ENCODE results near the gene ZNF567. TPM values are rescaled to one million over a fixed set of nuclear protein-coding genes. Genes with fewer than 3 reads are reported as not detected.
"Not testable (repeated sequence)": the region's sequence is repeated elsewhere in the genome, so short reads cannot be mapped to it uniquely, and the experiment has no call there.

ZNF567 gene
- total RNA-seq, 2 donors from 2014 or later: 3.8 to 5.4 TPM

DNA sequence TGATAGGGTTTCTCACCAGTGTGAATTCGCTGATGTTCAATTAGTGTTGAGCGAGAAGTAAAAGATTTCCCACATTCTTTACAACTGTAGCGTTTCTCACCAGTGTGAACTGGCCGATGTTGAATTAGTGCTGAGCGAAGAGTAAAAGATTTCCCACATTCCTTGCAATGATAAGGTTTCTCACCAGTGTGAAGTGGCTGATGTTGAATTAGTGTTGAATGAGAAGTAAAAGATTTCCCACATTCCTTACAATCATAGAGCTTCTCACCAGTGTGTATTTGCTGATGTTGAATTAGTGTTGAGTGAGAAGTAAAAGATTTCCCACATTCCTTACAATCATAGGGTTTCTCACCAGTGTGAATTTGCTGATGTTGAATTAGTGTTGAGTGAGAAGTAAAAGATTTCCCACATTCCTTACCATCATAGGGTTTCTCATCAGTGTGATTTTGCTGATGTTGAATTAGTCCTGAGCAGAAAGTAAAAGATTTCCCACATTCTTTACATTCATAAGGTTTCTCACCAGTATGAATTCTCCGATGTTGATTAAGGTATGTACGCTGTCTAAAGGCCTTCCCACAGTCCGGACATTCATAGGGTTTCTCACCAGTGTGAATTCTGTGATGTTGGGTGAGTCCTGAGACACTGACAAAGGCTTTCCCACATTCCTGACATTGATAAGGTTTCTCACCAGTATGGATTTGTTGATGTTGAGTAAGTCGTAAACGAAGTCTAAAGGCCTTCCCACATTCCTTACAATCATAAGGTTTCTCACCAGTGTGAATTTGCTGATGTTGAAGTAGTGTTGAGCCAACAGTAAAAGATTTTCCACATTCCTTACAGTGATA is 61.2 kb downstream of the ZNF567 start:
- no peak for DNase-seq
- no peak for ATAC-seq
- intact Hi-C loops (cut with DNase I): no loop called here

GRCh38 chr19:36749613-36750012 is 62.2 kb downstream of the ZNF567 start:
- DNase-seq; intact Hi-C loops (cut with DNase I); ATAC-seq: not testable (repeated sequence)

GRCh38 chr19:36750066-36750691 is 62.8 kb downstream of the ZNF567 start:
- ATAC-seq: no peak
- intact Hi-C loops (cut with DNase I): no loop called here

More at GRCh38 chr19:36750066-36750691, 62.8 kb downstream of the ZNF567 start:
- DNase-seq: no peak

Other genes starting within 250 kb of the ZNF567 start
- gene ZNF566, start 198.1 kb upstream of the ZNF567 start, total RNA-seq: 10 to 100 TPM; 10.7 to 10.8 TPM
- gene ZNF260, start 159.3 kb upstream of the ZNF567 start, total RNA-seq: 1 to 10 TPM; 6.2 to 7.3 TPM
- 10 to 100 TPM; 12.3 to 12.7 TPM for gene ZNF529, start 114.3 kb upstream of the ZNF567 start, total RNA-seq
- 10 to 100 TPM; 12.1 to 13.1 TPM for gene ZNF382, start 82.3 kb upstream of the ZNF567 start, total RNA-seq
- gene ZNF461, start 20.8 kb upstream of the ZNF567 start, total RNA-seq: 1 to 10 TPM; 6.9 to 7.4 TPM
- 1 to 10 TPM; 3.8 to 4.2 TPM for gene ZNF850, start 85.2 kb downstream of the ZNF567 start, total RNA-seq
- 1 to 10 TPM; 6.1 to 8.7 TPM for gene ZNF790, start 150.8 kb downstream of the ZNF567 start, total RNA-seq
- 1 to 10 TPM; 3.0 to 4.5 TPM for gene ZNF345, start 163.3 kb downstream of the ZNF567 start, total RNA-seq
- gene ZNF829, start 228.7 kb downstream of the ZNF567 start, total RNA-seq: 1 to 10 TPM; 2.8 to 2.9 TPM
- gene ZNF568, start 228.7 kb downstream of the ZNF567 start, total RNA-seq: 1 to 10 TPM; 6.1 to 9.2 TPM

Data from left cardiac atrium (tissue), 4 donors.